Esophagus muscularis mucosa (tissue), 4 donors: Measurements from ENCODE around the gene VWA3B. TPM values are rescaled to one million over a fixed set of nuclear protein-coding genes. Genes with fewer than 3 reads are reported as not detected.
"Not testable (repeated sequence)": the region's sequence is repeated elsewhere in the genome, so short reads cannot be mapped to it uniquely, and the experiment has no call there.

Experiments used
- DNase-seq: peaks from one replicate; pipeline ENCODE4 v3.0.0-alpha.2; 2017; ENCODE audit errors: extremely low spot score
- H3K27ac ChIP-seq, 4 donors: fragments of 200-600 bp; sonication (generic); replicated peaks in 1 of 4; 1 replicate in 3 of 4; 2 replicates in 1 of 4; pipeline ENCODE4 v1.5.1; 2016 to 2019; ENCODE audit warnings: mild to moderate bottlenecking in 1 of 4
- H3K27me3 ChIP-seq, 4 donors: fragments of 200-600 bp; sonication (generic); one replicate each; pipeline versions ENCODE4 v1.5.1 to v1.6.0; 2016 to 2019
- H3K36me3 ChIP-seq, 4 donors: fragments of 200-600 bp; sonication (generic); one replicate each; pipeline ENCODE4 v1.5.1; 2016 to 2019
- H3K4me1 ChIP-seq, 4 donors: fragments of 200-600 bp; sonication (generic); one replicate each; pipeline ENCODE4 v1.5.1; 2016 to 2019
- H3K4me3 ChIP-seq, 4 donors: fragments of 200-600 bp; sonication (generic); 1 replicate in 2 of 4; 2 replicates in 2 of 4; pipeline ENCODE4 v1.5.1; 2016 to 2019; ENCODE audit warnings: mild to moderate bottlenecking in 4 of 4, moderate library complexity in 1 of 4
- H3K9me3 ChIP-seq, 4 donors: fragments of 200-600 bp; sonication (generic); 1 replicate in 3 of 4; 2 replicates in 1 of 4; pipeline ENCODE4 v1.5.1; 2016 to 2019
- EP300 ChIP-seq: sonication (generic); formaldehyde crosslinking; IDR thresholded peaks from one replicate; pipeline ENCODE4 v1.6.1; 2017; ENCODE audit warnings: antibody characterized with exemption
- POLR2A ChIP-seq: fragments of 450-650 bp; IDR thresholded peaks from one replicate; pipeline ENCODE4 v1.6.1; 2017; ENCODE audit warnings: antibody characterized with exemption, moderate library complexity, mild to moderate bottlenecking, low read depth
- POLR2AphosphoS5 ChIP-seq, 2 donors: sonication (generic); formaldehyde crosslinking; IDR thresholded peaks; one replicate each; pipeline ENCODE4 v1.6.1; 2017; ENCODE audit warnings: antibody characterized with exemption in 2 of 2
- WGBS: methylation state at CpG from one replicate; pipeline ENCODE4 v1.1.5; 2018; 5-methylcytosine and 5-hydroxymethylcytosine counted together
- intact Hi-C: fragments of 100-400 bp; cut with DNase I; formaldehyde crosslinking; loops from one replicate; pipeline ENCODE4 v1.15.1; 2023
- total RNA-seq, 4 donors: library from RNA; depleted of rRNA; stranded (reverse); fragments of >200 nt; gene quantifications; one replicate each; pipeline versions ENCODE4 v1.1.0 to v1.2.1, GENCODE V29; 2016
- TF ChIP-seq, protein P1 (sequence below), 3 experiments: fragments of 200-600 bp in 2 of 3; fragments of 450-650 bp in 1 of 3; sonication (generic) in 2 of 3; IDR thresholded peaks; one replicate each; pipeline ENCODE4 v1.5.1; 2017 to 2019; ENCODE audit warnings: antibody characterized with exemption in 3 of 3, mild to moderate bottlenecking in 2 of 3, moderate library complexity in 1 of 3

Gene VWA3B
- total RNA-seq, 4 donors from 2014 or later = not detected

DNA sequence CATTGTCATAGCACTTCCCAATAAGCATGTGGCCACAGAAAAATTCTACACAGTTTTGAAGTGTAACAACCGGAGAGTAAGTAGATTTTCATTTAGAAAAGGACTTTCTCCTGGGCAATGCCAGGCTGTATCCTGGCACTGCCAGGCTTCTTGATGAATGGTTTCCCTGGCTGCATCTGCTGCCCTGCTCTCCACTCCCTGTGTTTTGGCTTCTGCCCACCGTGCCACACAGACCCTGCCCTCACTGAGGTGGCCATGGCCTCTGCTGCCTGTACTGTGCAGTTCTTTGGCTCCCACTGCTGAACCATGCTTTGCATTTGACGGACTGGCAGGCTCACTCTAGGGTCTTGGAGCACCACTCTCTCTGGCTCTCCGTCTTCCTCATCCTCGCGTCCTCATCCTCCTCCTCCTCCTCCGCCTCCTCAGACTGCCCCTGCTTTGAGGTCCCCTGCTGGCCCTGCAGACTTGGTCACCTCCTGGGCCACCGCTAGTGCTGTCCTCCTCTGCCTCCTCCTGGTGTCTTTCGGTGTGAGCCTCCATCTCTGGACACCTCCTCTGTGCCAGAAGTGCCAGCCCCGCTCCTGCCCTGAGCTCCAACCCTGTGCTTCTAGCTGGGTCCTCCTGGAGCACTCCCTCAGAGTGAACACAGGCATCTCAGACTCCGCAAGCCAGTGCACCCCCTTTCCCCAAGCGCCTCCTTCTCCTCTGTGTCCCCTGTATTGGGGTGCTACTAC lies 213.3 kb downstream of the VWA3B start:
- Histone ChIP-seq H3K9me3 (no peaks in the 10 kb centered on the region), H3K27me3 (no peaks in the 10 kb centered on the region), H3K4me3 (no peak overlapping the region), H3K36me3 (no peaks in the 10 kb centered on the region), H3K27ac (no peak overlapping the region), H3K4me1 (no peaks in the 10 kb centered on the region)
- TF ChIP-seq EP300 (no peak), POLR2AphosphoS5 (IDR thresholded peaks at IDR 0.05) (no peak), POLR2A (no peak)
- TF ChIP-seq, protein P1, sequence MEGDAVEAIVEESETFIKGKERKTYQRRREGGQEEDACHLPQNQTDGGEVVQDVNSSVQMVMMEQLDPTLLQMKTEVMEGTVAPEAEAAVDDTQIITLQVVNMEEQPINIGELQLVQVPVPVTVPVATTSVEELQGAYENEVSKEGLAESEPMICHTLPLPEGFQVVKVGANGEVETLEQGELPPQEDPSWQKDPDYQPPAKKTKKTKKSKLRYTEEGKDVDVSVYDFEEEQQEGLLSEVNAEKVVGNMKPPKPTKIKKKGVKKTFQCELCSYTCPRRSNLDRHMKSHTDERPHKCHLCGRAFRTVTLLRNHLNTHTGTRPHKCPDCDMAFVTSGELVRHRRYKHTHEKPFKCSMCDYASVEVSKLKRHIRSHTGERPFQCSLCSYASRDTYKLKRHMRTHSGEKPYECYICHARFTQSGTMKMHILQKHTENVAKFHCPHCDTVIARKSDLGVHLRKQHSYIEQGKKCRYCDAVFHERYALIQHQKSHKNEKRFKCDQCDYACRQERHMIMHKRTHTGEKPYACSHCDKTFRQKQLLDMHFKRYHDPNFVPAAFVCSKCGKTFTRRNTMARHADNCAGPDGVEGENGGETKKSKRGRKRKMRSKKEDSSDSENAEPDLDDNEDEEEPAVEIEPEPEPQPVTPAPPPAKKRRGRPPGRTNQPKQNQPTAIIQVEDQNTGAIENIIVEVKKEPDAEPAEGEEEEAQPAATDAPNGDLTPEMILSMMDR (IDR thresholded peaks at IDR 0.05) = no peak
- no peak for DNase-seq
- intact Hi-C loops = no loop called here
- WGBS = 93% methylated on average over 12 of the region's 12 CpGs

DNA sequence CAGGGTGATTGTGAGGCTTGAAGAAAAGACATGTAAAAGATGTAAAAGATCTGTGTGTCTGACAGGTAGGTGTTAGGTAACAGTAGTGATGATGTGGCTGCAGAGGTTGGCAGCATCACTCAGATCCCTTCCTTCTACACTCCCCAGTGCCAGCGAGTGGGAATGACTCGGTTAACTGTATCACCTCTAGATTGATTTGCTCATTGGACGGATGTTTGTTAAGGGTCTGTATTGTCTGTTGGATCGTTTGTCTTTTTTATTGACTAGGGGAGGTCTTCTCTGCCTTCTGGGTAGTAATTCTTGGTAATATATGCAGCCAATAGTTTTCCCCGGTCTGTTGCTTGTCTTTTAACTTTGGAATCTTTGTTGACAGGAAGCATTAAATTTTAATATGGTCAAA lies 214.5 kb downstream of the VWA3B start:
- no peak overlapping the region for H3K27ac ChIP-seq
- no peak for TF ChIP-seq EP300
- TF ChIP-seq, protein P1 (IDR thresholded peaks at IDR 0.05) = no peak
- TF ChIP-seq POLR2AphosphoS5 (IDR thresholded peaks at IDR 0.05) = no peak
- no peak for TF ChIP-seq POLR2A
- intact Hi-C loops = no loop called here
- no peak for DNase-seq
- no peak overlapping the region for H3K4me3 ChIP-seq
- 76% methylated on average over 5 of the region's 5 CpGs for WGBS
- no peaks in the 10 kb centered on the region for H3K9me3 ChIP-seq
- H3K27me3 ChIP-seq = no peaks in the 10 kb centered on the region
- H3K4me1 ChIP-seq = no peaks in the 10 kb centered on the region
- H3K36me3 ChIP-seq = no peaks in the 10 kb centered on the region

DNA sequence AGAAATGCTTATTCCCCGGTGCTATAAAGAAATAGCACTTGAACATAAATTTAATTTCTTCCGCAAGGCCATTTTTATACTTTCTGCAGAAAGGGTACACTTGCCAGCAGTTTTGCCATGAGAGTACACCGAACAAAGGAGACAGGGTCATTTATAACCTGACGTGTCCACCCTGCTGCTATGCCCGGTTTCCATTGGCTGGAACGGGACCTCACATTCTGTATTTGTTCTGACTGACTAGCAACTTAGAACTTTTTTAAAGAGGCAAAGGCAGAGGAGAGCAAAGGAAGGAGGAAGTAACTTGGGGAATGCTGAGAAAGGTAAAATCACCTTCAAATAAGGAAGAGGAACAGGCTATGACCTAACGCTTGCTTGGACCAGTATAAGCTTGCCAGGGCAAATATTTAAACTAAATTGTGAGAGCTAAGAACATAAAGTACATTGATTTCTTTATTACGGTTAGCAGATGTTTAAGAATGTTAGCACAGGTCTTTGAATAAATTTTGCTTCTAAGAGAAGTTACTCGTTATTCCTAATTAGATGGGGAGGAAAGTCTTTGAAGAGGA lies 220.2 kb downstream of the VWA3B start:
- WGBS = 70% methylated on average over 9 of the region's 9 CpGs
- DNase-seq = not testable (repeated sequence)

DNA sequence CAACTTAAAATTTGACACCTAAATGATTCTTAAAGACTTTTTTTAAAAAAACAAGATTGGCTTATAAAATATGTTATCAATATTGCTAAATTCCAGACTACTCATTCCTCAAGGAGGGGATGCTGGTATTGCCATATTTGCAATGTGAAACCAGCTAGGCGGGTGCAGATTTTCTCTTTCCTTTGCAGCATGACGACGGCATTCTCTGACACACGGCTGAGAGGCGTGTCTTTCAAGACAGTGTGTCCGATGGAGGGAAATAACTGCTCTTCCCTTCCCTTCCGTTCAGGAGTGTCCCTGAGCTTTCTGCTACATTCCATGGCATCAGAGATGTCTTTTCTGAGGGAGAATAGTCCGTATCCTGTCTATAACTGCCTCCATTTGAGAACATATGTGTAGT lies 221.1 kb downstream of the VWA3B start:
- TF ChIP-seq POLR2A (no peak), EP300 (no peak)
- TF ChIP-seq, protein P1 (IDR thresholded peaks at IDR 0.05) = no peak
- 75% methylated on average over 8 of the region's 8 CpGs for WGBS
- intact Hi-C loops = no loop called here
- H3K27me3 ChIP-seq = peaks cover 0 to 25% (median 0%) of the 10 kb centered on the region in 4 donors
- no peak overlapping the region for H3K27ac ChIP-seq
- H3K9me3 ChIP-seq = no peaks in the 10 kb centered on the region
- no peak overlapping the region for H3K4me3 ChIP-seq
- no peak for DNase-seq
- H3K4me1 ChIP-seq = no peaks in the 10 kb centered on the region
- H3K36me3 ChIP-seq = no peaks in the 10 kb centered on the region

More for the DNA sequence above, 220.2 kb downstream of the VWA3B start:
- H3K4me3 ChIP-seq, H3K27ac ChIP-seq, H3K9me3 ChIP-seq, H3K4me1 ChIP-seq, H3K36me3 ChIP-seq: not testable (repeated sequence)
- peaks cover 0 to 24% (median 0%) of the 10 kb centered on the region in 4 donors for H3K27me3 ChIP-seq
- intact Hi-C loops = loop anchor here (1.0 kb wide), 1 partner anchor 20 kb away; no protein-coding TSS in a partner anchor

DNA sequence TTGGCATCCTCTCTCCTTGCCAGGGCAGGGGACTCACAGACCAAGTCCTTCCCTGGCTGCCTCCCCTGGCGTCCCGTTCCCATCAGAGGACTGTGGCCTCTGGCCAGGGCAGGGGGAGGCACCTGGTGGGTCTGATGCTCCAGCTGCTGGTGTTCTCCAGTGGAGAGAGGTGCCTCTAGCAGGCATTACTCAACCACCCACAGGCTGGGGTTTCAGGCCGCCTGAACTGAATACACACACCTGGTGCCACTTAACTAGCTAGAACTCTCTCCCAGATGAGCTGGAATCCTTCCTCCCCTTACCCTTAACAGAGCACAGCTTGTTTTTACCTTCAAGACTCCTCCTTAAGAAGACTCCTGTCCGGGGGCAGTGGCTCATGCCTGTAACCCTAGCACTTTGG lies 221.6 kb downstream of the VWA3B start:
- intact Hi-C loops = no loop called here
- Histone ChIP-seq H3K4me3 (no peak overlapping the region), H3K9me3 (no peaks in the 10 kb centered on the region), H3K27ac (no peak overlapping the region), H3K4me1 (no peaks in the 10 kb centered on the region), H3K27me3 (peaks cover 0 to 25% (median 0%) of the 10 kb centered on the region in 4 donors), H3K36me3 (no peaks in the 10 kb centered on the region)
- no peak for TF ChIP-seq POLR2A
- TF ChIP-seq POLR2AphosphoS5 (IDR thresholded peaks at IDR 0.05) = no peak
- no peak for TF ChIP-seq EP300
- TF ChIP-seq, protein P1 (IDR thresholded peaks at IDR 0.05) = no peak
- 60% methylated on average over 1 of the region's 4 CpGs for WGBS
- DNase-seq = no peak
